ENCODE measurements around the gene TRPM4. TPM values are rescaled to one million over a fixed set of nuclear protein-coding genes. Genes with fewer than 3 reads are reported as not detected.
A peak's percentile ranks its signal among the peaks of the same experiment; 100 is the strongest.

The TRPM4 gene
- total and polyA plus RNA-seq, 2 of the 13 experiments (the other 11 are each of a cell fraction or from before 2014, with no cell fraction given), result 1.9 to 4.3 TPM

GRCh38 chr19:49151267-49152118, 6.1 kb upstream of the TRPM4 start (continued):
- no peak for TF ChIP-seq ZNF33B (CRISPR knock-in tag; IDR thresholded peaks at IDR 0.05)
- TF ChIP-seq ZNF251 (CRISPR knock-in tag; IDR thresholded peaks at IDR 0.05), result no peak
- TF ChIP-seq SNAPC4 (CRISPR knock-in tag; IDR thresholded peaks at IDR 0.05), result no peak
- TF ChIP-seq, protein P1, sequence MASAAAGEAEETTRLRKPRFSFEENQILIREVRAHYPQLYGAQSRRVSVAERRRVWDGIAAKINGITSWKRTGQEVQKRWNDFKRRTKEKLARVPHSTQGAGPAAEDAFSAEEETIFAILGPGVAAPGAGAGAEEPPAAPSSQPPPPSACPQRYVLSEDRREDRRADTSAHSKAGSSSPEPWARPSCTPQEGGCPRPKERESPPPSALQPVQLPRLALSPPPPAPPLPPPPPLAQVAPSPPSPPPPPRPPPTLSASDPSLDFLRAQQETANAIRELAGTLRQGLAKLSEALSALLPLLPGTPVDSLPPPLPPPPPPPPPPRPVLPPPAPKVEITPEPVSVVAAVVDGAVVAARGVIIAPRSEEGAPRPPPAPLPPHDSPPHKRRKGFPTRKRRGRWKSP (CRISPR knock-in tag; IDR thresholded peaks at IDR 0.05), result no peak
- no peak for TF ChIP-seq TCF7 (IDR thresholded peaks at IDR 0.05; ENCODE audit: low read depth)
- no peak for TF ChIP-seq GATA4 (IDR thresholded peaks at IDR 0.05; ENCODE audit: borderline replicate concordance, low read depth)
- TF ChIP-seq, protein P2, sequence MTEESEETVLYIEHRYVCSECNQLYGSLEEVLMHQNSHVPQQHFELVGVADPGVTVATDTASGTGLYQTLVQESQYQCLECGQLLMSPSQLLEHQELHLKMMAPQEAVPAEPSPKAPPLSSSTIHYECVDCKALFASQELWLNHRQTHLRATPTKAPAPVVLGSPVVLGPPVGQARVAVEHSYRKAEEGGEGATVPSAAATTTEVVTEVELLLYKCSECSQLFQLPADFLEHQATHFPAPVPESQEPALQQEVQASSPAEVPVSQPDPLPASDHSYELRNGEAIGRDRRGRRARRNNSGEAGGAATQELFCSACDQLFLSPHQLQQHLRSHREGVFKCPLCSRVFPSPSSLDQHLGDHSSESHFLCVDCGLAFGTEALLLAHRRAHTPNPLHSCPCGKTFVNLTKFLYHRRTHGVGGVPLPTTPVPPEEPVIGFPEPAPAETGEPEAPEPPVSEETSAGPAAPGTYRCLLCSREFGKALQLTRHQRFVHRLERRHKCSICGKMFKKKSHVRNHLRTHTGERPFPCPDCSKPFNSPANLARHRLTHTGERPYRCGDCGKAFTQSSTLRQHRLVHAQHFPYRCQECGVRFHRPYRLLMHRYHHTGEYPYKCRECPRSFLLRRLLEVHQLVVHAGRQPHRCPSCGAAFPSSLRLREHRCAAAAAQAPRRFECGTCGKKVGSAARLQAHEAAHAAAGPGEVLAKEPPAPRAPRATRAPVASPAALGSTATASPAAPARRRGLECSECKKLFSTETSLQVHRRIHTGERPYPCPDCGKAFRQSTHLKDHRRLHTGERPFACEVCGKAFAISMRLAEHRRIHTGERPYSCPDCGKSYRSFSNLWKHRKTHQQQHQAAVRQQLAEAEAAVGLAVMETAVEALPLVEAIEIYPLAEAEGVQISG (CRISPR knock-in tag; IDR thresholded peaks at IDR 0.05), result 0 out of 2 replicates have a peak, but pooled peaks have one; percentile 15
- TF ChIP-seq ZSCAN22 (CRISPR knock-in tag; IDR thresholded peaks at IDR 0.05), result no peak
- 0 out of 2 replicates have a peak, but pooled peaks have one; percentile 55 for TF ChIP-seq ZNF563 (CRISPR knock-in tag; IDR thresholded peaks at IDR 0.05)
- no peak for TF ChIP-seq ZNF256 (CRISPR knock-in tag; conservative IDR thresholded peaks at IDR 0.05)
- no peak for TF ChIP-seq SATB2 (CRISPR knock-in tag; IDR thresholded peaks at IDR 0.05)
- no peak for TF ChIP-seq EHMT2 (IDR thresholded peaks at IDR 0.05; ENCODE audit: borderline replicate concordance, low read depth, low read length)
- TF ChIP-seq ZNF615 (CRISPR knock-in tag; IDR thresholded peaks at IDR 0.05; ENCODE audit: borderline replicate concordance), result no peak
- TF ChIP-seq NCOR1 (IDR thresholded peaks at IDR 0.05; ENCODE audit: borderline replicate concordance, low read length), result no peak
- TF ChIP-seq ERF (CRISPR knock-in tag; IDR thresholded peaks at IDR 0.05), result no peak
- TF ChIP-seq RCOR2 (CRISPR knock-in tag; IDR thresholded peaks at IDR 0.05), result no peak
- no peak for TF ChIP-seq POLR2G (IDR thresholded peaks at IDR 0.05; ENCODE audit: low read depth, low read length)
- peak; percentile 54; the same call in 1 of the 2 replicates for TF ChIP-seq KDM2A (CRISPR knock-in tag; IDR thresholded peaks at IDR 0.05; ENCODE audit: borderline replicate concordance, low read depth)
- peak; percentile 78; the same call in 1 of the 2 replicates for TF ChIP-seq SP4 (CRISPR knock-in tag; IDR thresholded peaks at IDR 0.05)
- no peak for TF ChIP-seq CENPT (CRISPR knock-in tag; IDR thresholded peaks at IDR 0.05; ENCODE audit: low read depth)

All from HepG2 (cell line).